ENCODE results near the gene SLC46A1. TPM values are rescaled to one million over a fixed set of nuclear protein-coding genes. Genes with fewer than 3 reads are reported as not detected.

SLC46A1 gene
- total RNA-seq, 1 experiment from 2014 or later = 1.4 TPM

DNA sequence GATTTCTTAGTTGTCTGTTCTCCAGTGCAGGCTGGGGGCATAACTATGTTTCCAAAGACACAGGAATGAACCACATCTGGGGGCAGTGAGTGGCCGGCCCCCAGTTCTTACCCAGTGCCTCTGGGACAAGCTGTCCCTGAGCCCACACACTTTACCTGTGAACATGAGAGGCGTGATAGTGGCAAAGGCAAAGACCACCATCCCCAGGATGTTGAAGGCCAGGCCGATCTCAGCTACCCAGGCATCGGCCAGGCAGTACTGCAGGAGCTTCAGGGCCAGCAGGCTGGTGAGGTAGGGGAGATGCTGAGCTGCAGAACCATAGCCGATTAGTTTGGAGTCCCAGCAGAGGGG is 1.6 kb downstream of the SLC46A1 start:
- no peak for DNase-seq (ENCODE audit: low read depth)

GRCh38 chr17:28404007-28404406 is 2.0 kb downstream of the SLC46A1 start:
- DNase-seq (ENCODE audit: low read depth) = no peak

- no peak for DNase-seq (ENCODE audit: low read depth)
These were observed 3.2 kb downstream of the SLC46A1 start for GRCh38 chr17:28402844-28403243.

DNA sequence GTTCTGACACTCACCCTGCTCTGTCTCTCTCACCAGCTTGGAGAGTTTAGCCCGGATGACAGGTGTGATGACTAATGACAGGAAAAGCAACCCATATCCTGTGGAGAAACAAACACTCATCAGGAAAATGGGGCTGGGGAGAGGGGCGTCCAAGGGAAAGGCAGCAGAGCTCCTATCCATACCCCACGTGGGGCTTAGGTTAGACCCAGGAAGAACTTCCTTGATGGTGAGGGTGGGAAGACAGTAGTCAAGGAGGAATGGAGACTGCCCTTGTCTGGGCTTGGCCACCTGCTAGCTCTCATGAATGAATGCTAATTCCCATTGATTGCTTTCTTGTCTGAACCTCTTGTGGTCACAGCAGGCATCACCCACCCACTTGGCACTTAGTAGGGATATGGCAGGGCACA is 3.8 kb downstream of the SLC46A1 start:
- DNase-seq (ENCODE audit: low read depth) = no peak

DNA sequence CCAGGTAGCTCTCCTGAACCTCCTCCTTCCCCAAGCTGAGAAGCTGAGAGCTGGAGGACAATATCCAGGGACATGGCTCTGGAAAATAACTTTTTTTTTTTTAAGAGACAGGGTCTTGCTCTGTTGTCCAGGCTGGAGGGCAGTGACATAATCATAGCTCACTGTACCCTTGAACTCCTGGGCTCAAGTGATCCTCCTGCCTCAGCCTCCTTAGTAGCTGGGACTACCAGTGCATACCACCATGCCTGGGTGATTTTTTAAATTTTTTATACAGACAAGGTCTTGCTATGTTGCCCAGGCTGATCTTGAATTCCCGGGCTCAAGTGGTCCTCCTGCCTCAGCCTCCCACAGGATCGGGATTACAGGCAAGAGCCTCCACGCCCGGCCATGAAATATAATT is 6.2 kb downstream of the SLC46A1 start:
- DNase-seq (ENCODE audit: low read depth) = no peak

GRCh38 chr17:28398280-28398981 is 7.6 kb downstream of the SLC46A1 start:
- peak; percentile 14 for DNase-seq (ENCODE audit: low read depth)

- DNase-seq (ENCODE audit: low read depth) = no peak
These were observed 8.2 kb downstream of the SLC46A1 start for GRCh38 chr17:28397687-28398279.

DNA sequence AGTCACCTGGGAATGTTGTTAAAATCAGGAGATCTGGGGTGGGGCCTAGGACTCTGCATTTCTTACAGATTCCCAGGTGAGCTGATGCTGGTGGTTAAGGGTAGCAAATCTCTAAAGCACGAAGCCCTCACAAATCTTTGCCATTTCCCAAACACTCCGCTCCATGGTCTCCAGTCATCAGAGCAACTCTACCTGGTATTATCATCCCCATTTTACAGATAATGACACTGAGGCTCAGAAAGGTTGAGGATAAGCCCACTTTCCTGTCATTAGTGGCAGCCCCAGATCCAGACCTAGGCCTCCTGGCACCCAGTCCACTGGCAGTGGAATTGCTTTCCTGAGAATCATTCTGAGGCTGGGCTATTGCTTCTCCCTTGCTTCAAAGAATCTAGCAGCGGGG is 8.7 kb downstream of the SLC46A1 start:
- no peak for DNase-seq (ENCODE audit: low read depth)

GRCh38 chr17:28396635-28397239 is 9.3 kb downstream of the SLC46A1 start:
- DNase-seq (ENCODE audit: low read depth) = no peak

DNA sequence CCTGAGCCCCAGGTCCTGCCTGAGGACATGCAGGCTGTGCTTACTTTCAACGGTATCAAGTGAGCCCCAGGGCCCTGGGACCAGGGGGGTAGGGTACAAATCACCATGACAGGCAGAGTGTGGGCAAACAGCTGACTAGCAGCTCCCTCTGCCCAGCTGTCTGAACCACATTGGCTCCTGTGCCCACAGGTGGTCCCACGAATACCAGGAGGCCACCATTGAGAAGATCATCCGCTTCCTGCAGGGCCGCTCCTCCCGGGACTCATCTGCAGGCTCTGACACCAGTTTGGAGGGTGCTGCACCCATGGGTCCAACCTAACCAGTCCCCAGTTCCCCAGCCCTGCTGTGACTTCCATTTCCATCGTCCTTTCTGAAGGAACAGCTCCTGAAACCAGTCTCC is 10.0 kb downstream of the SLC46A1 start:
- DNase-seq (ENCODE audit: low read depth) = no peak

DNA sequence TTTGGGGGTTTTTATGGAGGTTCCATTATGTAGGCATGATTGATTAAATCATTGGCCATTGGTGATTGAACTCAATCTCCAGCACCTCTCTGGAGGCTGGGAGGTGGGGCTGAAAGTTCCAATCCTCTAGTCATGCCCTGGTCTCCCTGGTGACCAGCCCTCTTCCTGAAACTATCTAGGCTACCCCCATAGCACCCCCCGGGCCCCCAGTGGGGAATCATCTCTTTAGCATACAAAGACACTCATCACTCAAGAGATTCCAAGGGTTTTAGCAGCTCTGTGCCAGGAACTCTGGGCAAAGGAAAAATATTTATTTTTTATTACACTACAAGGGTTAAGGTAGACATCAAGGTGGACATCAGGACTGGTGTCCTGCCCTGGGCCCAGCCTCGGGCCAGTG is 10.6 kb downstream of the SLC46A1 start:
- no peak for DNase-seq (ENCODE audit: low read depth)

GRCh38 chr17:28394337-28395116 is 11.5 kb downstream of the SLC46A1 start:
- no peak for DNase-seq (ENCODE audit: low read depth)

- DNase-seq (ENCODE audit: low read depth) = no peak
These were observed 13.5 kb downstream of the SLC46A1 start for GRCh38 chr17:28392491-28392890.

GRCh38 chr17:28391401-28391800 is 14.6 kb downstream of the SLC46A1 start:
- DNase-seq (ENCODE audit: low read depth) = no peak

GRCh38 chr17:28390984-28391383 is 15.0 kb downstream of the SLC46A1 start:
- no peak for DNase-seq (ENCODE audit: low read depth)

DNA sequence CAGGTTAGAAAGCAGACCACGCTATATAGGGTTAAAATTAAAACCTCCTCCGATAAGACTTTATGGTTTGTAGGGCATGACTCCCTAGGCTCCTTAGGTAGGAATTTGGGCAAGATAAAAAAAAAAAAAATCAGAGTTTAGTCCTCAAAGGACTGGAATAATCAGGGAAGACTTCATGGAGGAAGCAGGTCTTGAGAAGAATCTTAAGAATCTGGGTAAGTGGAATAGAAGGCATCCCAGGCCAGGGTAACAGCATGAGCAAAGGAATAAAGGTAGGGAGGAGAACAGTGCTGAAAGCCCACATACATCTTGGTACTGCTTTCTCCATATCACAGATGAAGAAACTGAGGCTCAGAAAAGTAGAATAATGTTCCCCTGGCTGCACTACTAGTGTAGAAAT is 15.4 kb downstream of the SLC46A1 start:
- DNase-seq (ENCODE audit: low read depth) = no peak

DNA sequence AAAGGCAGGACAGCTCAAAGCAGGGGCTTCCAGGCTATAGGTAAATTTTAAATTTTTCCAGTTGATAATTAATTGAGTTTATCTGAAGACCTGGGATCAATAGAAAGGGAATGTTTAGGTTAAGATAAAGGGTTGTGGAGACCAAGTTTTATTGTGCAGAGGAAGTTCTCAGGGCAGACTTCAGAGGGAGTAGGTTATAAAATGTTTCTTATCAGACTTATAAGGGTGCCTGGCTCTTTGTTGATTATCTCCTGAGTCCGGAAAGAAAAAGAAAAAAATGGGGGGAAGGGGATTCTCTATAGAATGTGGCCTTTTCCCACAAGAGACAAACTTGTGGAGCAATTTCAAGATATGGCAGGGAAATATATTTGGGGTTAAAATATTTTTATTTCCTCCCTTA is 15.9 kb downstream of the SLC46A1 start:
- DNase-seq (ENCODE audit: low read depth) = no peak

DNA sequence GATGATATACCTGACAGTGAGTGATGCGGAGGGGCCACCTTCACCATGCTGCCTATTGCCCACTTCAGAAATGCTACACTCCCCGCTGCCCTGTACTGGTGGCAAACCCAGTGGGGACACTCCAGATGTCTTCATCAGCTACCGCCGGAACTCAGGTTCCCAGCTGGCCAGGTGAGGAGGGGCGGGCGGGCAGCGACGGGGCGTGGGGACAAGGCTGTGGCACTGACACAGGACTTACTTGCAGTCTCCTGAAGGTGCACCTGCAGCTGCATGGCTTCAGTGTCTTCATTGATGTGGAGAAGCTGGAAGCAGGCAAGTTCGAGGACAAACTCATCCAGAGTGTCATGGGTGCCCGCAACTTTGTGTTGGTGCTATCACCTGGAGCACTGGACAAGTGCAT is 17.9 kb downstream of the SLC46A1 start:
- no peak for DNase-seq (ENCODE audit: low read depth)

GRCh38 chr17:28386391-28386790 is 19.6 kb downstream of the SLC46A1 start:
- no peak for DNase-seq (ENCODE audit: low read depth)

- no peak for DNase-seq (ENCODE audit: low read depth)
These were observed 20.6 kb downstream of the SLC46A1 start for GRCh38 chr17:28385406-28385805.

DNA sequence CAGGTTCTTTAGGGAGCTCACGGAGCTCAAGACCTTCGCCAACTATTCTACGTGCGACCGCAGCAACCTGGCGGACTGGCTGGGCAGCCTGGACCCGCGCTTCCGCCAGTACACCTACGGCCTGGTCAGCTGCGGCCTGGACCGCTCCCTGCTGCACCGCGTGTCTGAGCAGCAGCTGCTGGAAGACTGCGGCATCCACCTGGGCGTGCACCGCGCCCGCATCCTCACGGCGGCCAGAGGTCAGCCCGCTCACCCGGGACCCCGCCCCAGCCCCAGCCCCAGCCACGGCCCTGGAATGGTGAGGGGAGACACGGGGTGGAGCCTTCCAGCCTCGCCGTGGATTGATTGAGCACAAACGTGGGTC is 21.0 kb downstream of the SLC46A1 start:
- no peak for DNase-seq (ENCODE audit: low read depth)

DNA sequence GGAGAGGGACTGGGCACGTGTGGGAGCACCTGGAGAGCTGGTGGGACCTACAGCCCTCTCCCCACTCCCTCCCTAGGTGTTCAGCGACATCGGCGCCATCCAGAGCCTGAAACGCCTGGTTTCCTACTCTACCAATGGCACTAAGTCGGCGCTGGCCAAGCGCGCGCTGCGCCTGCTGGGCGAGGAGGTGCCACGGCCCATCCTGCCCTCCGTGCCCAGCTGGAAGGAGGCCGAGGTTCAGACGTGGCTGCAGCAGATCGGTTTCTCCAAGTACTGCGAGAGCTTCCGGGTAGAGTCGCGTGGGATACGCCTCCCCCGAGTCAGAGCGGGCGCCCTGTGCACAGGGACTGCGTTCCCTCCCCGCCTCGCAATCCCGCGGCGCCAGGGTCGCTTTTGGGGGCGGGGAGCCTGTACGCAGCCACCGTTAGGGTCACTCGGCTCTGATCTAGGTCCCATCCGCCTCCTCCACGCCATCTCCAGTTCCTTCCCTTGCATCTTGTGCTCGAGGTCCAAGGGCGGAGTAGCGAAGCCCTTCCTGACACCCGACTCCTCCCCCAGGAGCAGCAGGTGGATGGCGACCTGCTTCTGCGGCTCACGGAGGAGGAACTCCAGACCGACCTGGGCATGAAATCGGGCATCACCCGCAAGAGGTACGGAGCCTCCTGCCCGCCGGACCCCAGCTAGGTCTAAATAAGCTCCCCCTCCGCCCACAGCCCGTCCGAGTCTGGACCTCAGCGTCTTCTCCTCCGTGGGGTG is 21.6 kb downstream of the SLC46A1 start:
- DNase-seq (ENCODE audit: low read depth) = no peak
